HG02870 (cell line): Measurements from ENCODE around the gene KRT80.
"Not testable (repeated sequence)": the region's sequence is repeated elsewhere in the genome, so short reads cannot be mapped to it uniquely, and the experiment has no call there.

Source experiments
- ATAC-seq: cut with Tn5 transposase; IDR thresholded peaks from one replicate; pipeline ENCODE4 v1.9.1; 2021; ENCODE audit warnings: mild to moderate bottlenecking, moderate library complexity; ENCODE audit not compliant: unreplicated experiment

KRT80 gene

DNA sequence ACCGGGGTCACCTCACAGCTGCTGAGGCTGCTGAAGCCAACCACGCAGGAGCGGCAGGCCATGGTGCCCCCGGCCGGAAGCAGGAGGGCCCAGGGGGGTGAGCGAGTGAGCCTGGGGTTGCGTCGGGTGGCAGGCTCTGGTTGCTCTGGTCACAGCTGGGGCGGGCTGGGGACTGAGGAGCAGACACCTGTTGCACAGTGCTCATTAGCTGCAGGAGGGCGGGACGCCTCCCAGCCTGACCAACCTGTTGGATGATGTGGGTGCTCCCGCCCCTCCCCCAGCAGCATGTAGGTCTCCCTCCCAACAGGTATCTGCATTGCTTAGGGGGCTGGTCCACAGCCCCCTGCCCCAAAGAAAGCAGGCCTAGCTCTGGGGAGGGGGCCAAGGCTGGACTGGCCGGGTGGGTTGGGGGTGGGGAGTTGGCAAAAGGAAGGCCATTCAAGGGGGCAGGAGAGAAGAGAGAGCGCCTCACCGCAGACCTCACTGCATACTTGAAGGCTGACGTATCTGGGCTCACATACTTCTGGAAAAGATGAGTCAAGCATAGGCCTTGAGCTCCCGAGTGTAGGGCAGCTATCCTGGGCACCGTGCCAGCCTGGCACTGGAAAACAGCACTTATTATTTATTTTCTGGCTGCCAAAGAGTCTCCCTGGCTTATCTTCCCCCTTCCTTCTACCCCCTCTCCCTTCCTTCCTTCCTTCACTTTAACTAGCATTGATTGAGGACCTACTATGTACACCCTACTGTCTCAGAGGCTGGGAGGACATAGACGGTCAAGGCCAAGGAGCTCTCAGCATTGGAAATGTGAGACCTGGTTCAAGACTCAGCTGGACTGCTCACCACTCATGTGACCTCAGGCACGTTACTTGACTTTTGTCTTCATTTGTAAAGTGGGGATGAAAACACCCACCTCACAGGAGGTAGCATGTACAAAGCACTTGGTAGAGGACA, at the start of gene KRT80:
Gene KRT80 (minus strand): TSS at position 174 of the 951 bp plus-strand sequence. CDS start 112 bp downstream, at position 62.
- ATAC-seq = no peak

- ATAC-seq = no peak
Measured at GRCh38 chr12:52241205-52241842, 49.5 kb upstream of the KRT80 start.

GRCh38 chr12:52240247-52240646, 48.4 kb upstream of the KRT80 start:
- not testable (repeated sequence) for ATAC-seq

DNA sequence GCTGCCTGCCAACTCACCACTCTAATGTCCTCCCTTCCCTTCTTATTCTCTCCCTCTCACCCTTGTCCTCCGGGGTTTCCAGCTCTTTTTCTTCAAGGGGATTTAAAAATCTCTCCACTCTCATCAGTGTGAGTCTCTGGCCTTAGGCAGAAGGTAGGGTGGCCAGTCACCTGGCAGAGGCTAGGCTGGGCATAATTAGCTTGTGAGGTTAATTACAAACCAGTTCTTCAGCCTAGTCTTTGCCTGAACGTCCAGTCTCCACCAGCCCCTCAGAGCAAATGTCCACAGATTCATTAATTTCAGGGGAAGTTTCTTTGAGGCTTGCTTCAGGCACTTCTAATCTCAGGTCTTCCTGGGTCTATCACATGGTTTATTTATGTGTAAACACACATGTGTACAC, 48.0 kb upstream of the KRT80 start:
- ATAC-seq = no peak

- ATAC-seq = no peak
Measured at GRCh38 chr12:52238916-52239646, 47.3 kb upstream of the KRT80 start.

DNA sequence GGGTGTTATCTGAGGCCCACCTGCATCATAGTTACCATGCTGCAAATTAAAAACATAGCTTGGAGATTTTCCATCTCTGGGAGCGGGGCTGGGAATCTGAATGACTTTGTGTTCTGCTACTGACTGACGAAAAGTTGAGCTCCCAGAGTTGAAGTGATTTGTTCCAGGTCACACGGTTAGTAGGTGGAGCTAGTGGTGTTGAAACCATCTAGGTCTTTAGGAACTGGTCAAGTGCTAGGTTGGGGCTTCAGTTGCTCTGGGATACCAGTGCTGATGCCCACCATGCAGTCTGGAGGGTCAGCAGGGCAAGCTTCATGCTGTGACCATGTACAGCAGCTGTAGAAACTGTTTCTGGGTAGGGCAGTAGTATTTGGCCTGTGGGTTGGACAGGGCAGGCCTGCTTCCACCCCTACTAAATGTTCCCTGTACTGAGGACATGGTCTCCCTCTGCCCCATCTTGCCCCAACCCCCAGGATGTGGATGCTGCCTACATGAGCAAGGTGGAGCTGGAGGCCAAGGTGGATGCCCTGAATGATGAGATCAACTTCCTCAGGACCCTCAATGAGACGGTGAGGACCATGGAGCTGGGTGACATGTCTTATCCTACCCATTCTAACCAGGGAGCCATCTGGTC, 46.5 kb upstream of the KRT80 start:
- no peak for ATAC-seq

DNA sequence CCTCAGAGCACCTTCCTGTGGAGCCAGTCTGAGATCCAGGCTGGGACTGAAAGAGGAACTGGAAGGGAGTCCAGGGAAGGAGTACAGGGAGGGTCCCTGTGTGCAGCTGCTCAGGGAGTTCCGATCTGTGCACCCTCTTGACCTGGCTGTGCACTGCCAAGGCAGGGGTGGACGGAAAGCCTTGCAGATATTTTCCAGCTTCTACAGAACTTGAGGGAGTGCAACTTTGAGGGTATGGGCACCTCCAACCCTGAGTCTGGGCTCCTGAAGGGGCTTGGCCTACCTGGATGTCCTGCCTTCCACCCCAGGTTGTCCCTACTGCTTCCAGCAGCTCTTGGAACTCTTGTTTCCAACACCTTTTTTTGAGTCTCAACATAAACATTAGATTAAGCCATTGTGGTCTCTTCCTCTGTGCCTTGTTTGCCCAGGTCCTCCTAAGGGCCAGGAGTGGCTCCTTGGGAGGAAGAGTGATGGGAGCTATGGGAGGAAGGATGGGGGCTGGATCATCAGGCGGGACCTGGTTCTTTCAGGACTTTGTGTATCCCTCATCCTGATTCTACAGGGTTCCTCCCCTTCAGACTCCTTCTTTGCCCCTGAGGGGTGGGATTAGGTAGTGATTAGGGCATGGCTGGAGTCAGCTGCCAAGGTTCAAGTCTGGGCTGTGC, 44.7 kb upstream of the KRT80 start:
- ATAC-seq = no peak

DNA sequence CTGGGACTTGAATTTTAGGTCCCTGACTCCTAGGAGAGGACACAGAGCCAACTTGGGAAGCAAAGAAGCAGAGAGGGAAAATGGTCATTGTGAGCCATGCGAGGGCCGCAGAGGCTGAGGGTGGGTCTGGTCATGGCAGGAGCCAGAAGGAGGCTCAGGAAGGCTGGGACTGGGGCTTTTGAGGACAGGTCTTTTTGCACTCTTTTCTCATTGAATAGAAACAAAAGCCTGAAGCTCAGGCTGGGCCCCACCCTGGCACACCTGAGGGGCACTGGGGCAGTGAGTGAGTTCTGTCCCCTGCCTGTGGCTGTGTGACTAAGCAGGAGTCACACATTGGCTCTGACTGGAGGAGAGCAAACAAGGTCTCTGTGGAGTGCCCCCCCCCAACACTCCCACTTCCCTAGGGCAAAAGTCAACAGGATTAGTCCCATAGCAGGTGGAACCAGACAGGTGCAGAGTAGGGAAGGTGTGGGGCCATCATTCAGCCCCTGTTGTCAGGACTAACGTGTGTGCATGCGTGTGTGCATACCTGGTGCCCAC, 44.1 kb upstream of the KRT80 start:
- no peak for ATAC-seq

DNA sequence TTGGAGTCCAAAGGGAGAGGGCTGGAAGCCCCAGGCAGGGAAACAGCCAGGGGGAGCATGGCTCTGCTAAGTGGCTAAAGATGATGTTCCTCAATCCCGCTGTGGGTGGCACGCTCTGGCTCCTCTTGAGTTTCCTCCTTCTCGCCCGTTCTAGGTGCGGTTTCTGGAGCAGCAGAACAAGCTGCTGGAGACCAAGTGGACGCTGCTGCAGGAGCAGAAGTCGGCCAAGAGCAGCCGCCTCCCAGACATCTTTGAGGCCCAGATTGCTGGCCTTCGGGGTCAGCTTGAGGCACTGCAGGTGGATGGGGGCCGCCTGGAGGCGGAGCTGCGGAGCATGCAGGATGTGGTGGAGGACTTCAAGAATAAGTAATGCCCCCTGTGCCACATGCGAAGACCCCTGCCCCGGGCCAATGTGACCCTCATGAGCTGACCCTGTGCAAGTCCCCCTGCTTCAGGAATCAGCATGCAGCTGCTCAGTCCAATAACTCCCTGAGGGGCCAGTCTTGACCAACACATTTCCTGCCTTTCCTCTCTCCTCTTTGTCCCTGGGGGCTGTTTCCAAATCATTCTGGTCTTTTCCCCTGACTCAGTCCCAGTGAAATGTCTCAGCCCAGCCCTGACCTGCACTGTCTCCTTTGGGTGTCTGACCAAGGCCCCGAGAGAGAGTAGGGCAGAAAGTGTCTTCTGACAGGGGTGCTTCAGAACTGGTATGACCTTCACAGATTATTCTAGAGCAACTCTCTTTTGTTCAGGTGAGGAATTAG, 43.4 kb upstream of the KRT80 start:
- ATAC-seq = no peak

DNA sequence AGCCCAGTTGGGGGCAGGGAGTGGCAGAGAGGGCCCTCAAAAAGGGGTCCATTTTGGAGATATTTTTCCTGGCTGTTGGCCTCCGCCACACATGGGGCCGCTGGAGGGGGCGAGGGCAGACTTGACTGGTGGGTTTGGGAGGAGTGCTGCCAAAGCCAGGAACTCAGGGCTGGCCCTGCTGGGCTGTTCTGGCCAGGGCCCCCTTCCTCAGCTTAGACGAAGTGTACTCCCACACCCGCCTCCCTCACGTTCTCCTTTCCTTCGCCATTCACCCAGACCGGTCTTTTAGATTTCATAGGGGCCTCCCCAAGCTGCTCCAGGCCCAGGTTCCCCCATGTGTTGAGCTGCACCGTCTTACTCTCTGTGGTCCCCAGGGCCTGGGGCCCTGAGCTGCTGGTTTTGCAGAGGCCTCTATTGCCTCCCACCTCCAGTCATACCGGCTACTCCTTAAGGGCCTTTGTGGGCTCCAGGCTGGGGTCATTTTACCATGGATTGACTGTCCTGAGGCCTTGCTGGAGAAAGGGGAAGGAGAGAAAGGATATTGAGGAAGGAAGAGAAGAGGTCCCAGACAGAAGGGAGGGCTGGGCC, 42.5 kb upstream of the KRT80 start:
- no peak for ATAC-seq

- no peak for ATAC-seq
Measured at GRCh38 chr12:52233462-52234207, 41.8 kb upstream of the KRT80 start.

- ATAC-seq = no peak
Measured at GRCh38 chr12:52232674-52233461, 41.1 kb upstream of the KRT80 start, which contains the start of gene KRT7. TSS of gene KRT7 (plus strand) at chr12:52233243. CDS start at chr12:52233297, 54 bp downstream.

- no peak for ATAC-seq
Measured at GRCh38 chr12:52232203-52232673, 40.4 kb upstream of the KRT80 start.

DNA sequence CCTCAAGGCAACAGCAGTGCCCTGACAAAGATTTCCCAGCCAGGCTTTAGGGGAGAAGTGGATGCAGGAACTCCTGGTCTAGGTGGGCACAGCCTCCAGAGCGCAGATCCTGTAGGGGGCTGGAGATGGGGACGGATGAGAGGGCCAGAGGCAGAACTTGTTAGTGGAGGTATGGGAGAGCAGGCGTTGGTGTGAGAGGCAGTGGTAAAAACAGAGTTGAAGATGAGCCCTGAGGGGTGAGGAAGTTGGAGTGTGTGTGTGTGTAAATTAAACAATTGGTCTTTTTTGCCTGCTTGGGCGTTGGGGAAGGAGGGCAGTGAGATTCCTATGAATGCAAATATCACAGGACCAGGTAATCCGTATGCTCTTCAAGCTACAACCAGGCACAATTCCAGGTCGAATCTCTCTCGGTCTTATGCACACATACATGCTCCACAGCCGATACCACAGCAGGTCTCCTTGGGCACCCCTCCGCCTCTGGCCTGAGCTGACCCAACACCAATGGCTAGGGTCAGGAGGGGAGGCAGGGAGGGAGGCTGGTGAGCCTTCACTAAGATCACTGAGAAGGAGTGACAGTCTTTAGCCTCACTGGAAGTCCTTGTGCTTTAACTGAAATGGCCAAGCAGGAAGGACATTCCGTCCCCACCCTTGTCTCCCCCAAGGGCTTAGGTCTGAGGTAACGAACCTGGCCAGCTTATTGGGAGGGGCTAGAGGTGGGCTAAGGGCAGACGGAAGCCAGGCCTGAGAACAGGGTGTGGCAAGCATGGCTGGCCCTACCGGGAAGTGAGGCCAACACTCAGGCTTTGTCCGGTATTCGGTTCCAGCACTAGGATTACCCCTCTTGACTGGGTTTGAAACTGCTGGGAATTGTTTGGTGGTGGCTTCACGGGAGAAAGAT, 39.7 kb upstream of the KRT80 start:
- no peak for ATAC-seq

DNA sequence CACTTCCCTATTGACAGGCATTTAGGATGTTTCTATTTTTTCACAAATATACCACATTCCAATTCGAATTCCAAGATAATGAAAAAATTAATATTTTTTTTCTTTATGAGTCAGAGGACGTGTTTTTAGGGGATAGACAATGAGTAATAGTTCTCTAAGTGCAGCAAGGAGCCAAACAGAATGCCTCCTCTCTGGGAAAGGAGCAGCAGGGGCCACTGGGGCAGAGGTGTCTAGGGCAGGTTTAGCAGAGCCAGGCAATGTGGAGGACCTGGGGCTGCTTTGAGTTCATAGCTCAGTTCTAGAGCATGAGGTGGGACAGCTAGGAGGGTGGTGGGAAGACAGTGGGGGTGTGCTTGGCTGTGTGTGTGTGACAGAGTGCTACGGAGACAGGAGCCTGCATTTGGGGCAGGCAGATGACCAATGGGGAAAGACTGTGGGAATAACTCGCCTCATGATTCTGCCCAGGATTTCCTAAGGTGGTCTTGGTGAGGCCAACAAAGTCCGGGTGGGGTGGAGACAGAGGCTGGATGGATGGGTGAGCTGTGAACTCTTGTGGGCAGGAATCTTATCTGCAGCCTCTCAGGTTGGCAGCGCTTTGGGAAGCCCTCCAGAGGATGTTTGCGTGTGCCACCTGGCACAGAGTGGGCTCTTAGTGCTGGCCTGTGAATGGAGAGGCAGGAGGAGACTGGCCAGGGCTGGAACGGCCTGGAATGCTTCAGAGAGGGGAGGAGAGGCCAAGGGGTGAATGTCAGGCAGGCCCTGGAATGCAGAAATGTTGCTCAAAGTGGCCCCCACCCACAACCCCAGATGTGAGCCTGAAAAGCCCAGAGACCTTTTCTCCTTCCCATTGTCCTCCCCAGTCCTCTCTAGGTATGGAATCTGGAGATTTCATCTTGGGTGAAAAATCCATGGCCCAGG, 38.8 kb upstream of the KRT80 start:
- ATAC-seq = no peak
